Right lobe of liver (tissue), 4 donors: ENCODE data around the gene CAMTA1.

Source experiments
- CTCF ChIP-seq, 4 donors: fragments of 200-600 bp in 3 of 4; fragments of 450-650 bp in 1 of 4; IDR thresholded peaks; one replicate each; pipeline versions ENCODE4 v1.5.1 to v1.8.0; 2016 to 2022; ENCODE audit warnings: antibody characterized with exemption in 4 of 4, mild to moderate bottlenecking in 2 of 4
- POLR2A ChIP-seq: fragments of 450-650 bp; IDR thresholded peaks from one replicate; pipeline ENCODE4 v1.6.1; 2017; ENCODE audit warnings: antibody characterized with exemption, mild to moderate bottlenecking
- donor health status: DM: no; HTN: no; CAD: no.
- donor health status: DM: no; HTN: no; CAD: no.
- donor health status: DM: no; HTN: yes; CAD: no.

GRCh38 chr1:6956488-6957159 is 171.4 kb downstream of the CAMTA1 start:
- no peak for TF ChIP-seq CTCF (IDR thresholded peaks at IDR 0.05)
- no peak for TF ChIP-seq POLR2A
